Lung (tissue), 12 donors: ENCODE results near the gene LGR4. TPM values are rescaled to one million over a fixed set of nuclear protein-coding genes. Genes with fewer than 3 reads are reported as not detected.

Experiments
- ATAC-seq: fragments of 200-7000 bp; cut with Tn5 transposase; one replicate; pipeline ENCODE4 v1.9.1; 2020; ENCODE audit warnings: moderate number of reproducible peaks; ENCODE audit not compliant: insufficient read depth, low FRiP score
- DNase-seq, 3 donors: peaks; one replicate each; pipeline ENCODE4 v3.0.0-alpha.2; 2013 to 2017
- H3K27ac ChIP-seq, 2 donors: one replicate each; pipeline ENCODE4 v1.5.1; 2013; ENCODE audit warnings: mild to moderate bottlenecking in 2 of 2, moderate library complexity in 2 of 2, control low read depth in 1 of 2, inconsistent platforms in 1 of 2, low read depth in 1 of 2, low read length in 1 of 2
- H3K27me3 ChIP-seq, 3 donors: one replicate each; pipeline ENCODE4 v1.5.1; 2013; ENCODE audit warnings: low read length in 2 of 3; ENCODE audit not compliant: control insufficient read depth in 3 of 3, insufficient read depth in 3 of 3
- H3K36me3 ChIP-seq, 4 donors: one replicate each; pipeline ENCODE4 v1.5.1; 2013; ENCODE audit warnings: low read length in 4 of 4, mild to moderate bottlenecking in 1 of 4, moderate library complexity in 1 of 4; ENCODE audit not compliant: control insufficient read depth in 4 of 4, insufficient read depth in 4 of 4
- H3K4me1 ChIP-seq, 5 donors: one replicate each; pipeline ENCODE4 v1.5.1; 2013; ENCODE audit warnings: low read length in 5 of 5, mild to moderate bottlenecking in 2 of 5, moderate library complexity in 1 of 5; ENCODE audit not compliant: control insufficient read depth in 5 of 5, insufficient read depth in 5 of 5
- H3K4me3 ChIP-seq: one replicate; pipeline ENCODE4 v1.5.1; 2013; ENCODE audit warnings: mild to moderate bottlenecking, control low read depth, moderate library complexity
- H3K9ac ChIP-seq, 2 donors: one replicate each; pipeline ENCODE4 v1.5.1; 2013; ENCODE audit warnings: low read length in 2 of 2, control low read depth in 1 of 2; ENCODE audit not compliant: insufficient read depth in 1 of 2
- H3K9me3 ChIP-seq, 4 donors: one replicate each; pipeline ENCODE4 v1.5.1; 2013; ENCODE audit warnings: low read length in 3 of 4, mild to moderate bottlenecking in 1 of 4, moderate library complexity in 1 of 4; ENCODE audit not compliant: control insufficient read depth in 4 of 4, insufficient read depth in 3 of 4
- CTCF ChIP-seq: IDR thresholded peaks from 2 replicates; pipeline ENCODE4 v1.5.1; 2012; ENCODE audit warnings: mild to moderate bottlenecking; ENCODE audit errors: control extremely low read depth, extremely low read depth
- WGBS, 2 donors: extraction: QIAGEN DNeasy Blood & Tissue Kit; methylation state at CpG; one replicate each; pipeline ENCODE4 v1.1.7; 2013; 5-methylcytosine and 5-hydroxymethylcytosine counted together
- polyA plus RNA-seq, 2 donors: library from polyadenylated mRNA; stranded (reverse); fragments of 200-250 nt; gene quantifications; one replicate each; pipeline ENCODE4 v1.2.1, GENCODE V29; 2013
- total RNA-seq, 2 donors: library from RNA; depleted of rRNA in 1 of 2; stranded (reverse); fragments of >200 nt in 1 of 2; gene quantifications; one replicate each; pipeline ENCODE4 v1.2.1, GENCODE V29; 2014 to 2021
- donor health status: control.
- donor health status: control.
- donor health status: Bipolar disorder and iron deficiency.
- donor health status: healthy.
- donor health status: DM: yes; HTN: yes; CAD: no.

LGR4 gene
- total and polyA plus RNA-seq, 4 donors = 2.2 to 29.2 (median 3.7) TPM

GRCh38 chr11:27447288-27448183 lies 25.1 kb downstream of the LGR4 start:
- peaks cover 0 to 4% (median 0%) of the 10 kb centered on the region in 5 donors for H3K4me1 ChIP-seq

GRCh38 chr11:27445625-27446024 lies 27.0 kb downstream of the LGR4 start:
- no peak for ATAC-seq
- WGBS, 2 donors = 95 to 97% methylated on average over 4 of the region's 4 CpGs
- H3K4me3 ChIP-seq = no peak overlapping the region
- H3K36me3 ChIP-seq = no peaks in the 10 kb centered on the region
- peaks cover 0 to 4% (median 0%) of the 10 kb centered on the region in 5 donors for H3K4me1 ChIP-seq
- DNase-seq = no peak
- no peak for TF ChIP-seq CTCF
- no peak overlapping the region for H3K27ac ChIP-seq
- H3K9me3 ChIP-seq = no peaks in the 10 kb centered on the region
- H3K9ac ChIP-seq = no peak overlapping the region
- H3K27me3 ChIP-seq = peaks cover 0 to 19% (median 0%) of the 10 kb centered on the region in 3 donors

More at GRCh38 chr11:27447288-27448183, 25.1 kb downstream of the LGR4 start:
- Histone ChIP-seq H3K36me3 (no peaks in the 10 kb centered on the region), H3K9me3 (no peaks in the 10 kb centered on the region), H3K27ac (no peak overlapping the region), H3K4me3 (no peak overlapping the region), H3K27me3 (peaks cover 0 to 21% (median 0%) of the 10 kb centered on the region in 3 donors), H3K9ac (no peak overlapping the region)
- ATAC-seq = no peak
- TF ChIP-seq CTCF = no peak
- 89 to 94% methylated on average over 5 of the region's 5 CpGs for WGBS, 2 donors
- no peak for DNase-seq

- no peak overlapping the region for H3K9ac ChIP-seq
- TF ChIP-seq CTCF = no peak
- H3K9me3 ChIP-seq = no peaks in the 10 kb centered on the region
- peaks cover 0 to 22% (median 0%) of the 10 kb centered on the region in 3 donors for H3K27me3 ChIP-seq
- H3K27ac ChIP-seq = no peak overlapping the region
- H3K4me3 ChIP-seq = no peak overlapping the region
- peaks cover 0 to 4% (median 0%) of the 10 kb centered on the region in 5 donors for H3K4me1 ChIP-seq
- DNase-seq (no peak), ATAC-seq (no peak)
- WGBS, 2 donors = 78 to 87% methylated on average over 2 of the region's 2 CpGs
- H3K36me3 ChIP-seq = no peaks in the 10 kb centered on the region
These were observed 27.8 kb downstream of the LGR4 start for GRCh38 chr11:27444801-27445215.
